Choroid plexus epithelial cell (primary cell): ENCODE data around the gene AP1M1.

ENCODE experiments used
- DNase-seq: peaks from one replicate; pipeline ENCODE4 v3.0.0-alpha.2; 2010; ENCODE audit warnings: low read depth
- H3K4me3 ChIP-seq: 2 replicates; pipeline ENCODE4 v1.5.1; 2011; ENCODE audit warnings: low read depth, mild to moderate bottlenecking, control low read depth, low read length, moderate library complexity
- TF ChIP-seq, protein P1 (sequence below): conservative IDR thresholded peaks from 2 replicates; pipeline ENCODE4 v1.5.1; 2011; ENCODE audit warnings: low read depth, mild to moderate bottlenecking, control low read depth, inconsistent platforms, low read length, moderate library complexity

AP1M1 gene

DNA sequence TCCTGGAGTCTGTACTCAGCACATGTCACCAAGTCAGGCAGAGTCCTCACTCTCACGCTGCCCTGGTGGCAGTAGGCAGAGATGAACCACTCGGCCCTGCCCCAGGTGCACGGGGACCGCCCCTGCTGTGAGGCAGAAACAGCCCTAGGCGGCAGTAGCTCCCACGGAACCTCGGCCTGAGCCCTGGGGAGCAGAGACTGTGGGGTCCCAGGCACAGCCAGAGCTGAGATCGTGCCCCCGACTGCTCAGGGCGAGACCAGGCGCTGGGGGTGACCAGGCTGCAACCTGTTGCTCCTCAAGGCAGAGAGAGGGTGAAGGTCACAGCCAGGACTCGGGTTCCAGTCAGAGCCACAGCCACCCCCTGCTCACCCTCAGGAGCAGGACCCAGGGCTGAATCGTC, 34.9 kb downstream of the AP1M1 start:
- H3K4me3 ChIP-seq: no peak overlapping the region
- no peak for DNase-seq
- TF ChIP-seq, protein P1, sequence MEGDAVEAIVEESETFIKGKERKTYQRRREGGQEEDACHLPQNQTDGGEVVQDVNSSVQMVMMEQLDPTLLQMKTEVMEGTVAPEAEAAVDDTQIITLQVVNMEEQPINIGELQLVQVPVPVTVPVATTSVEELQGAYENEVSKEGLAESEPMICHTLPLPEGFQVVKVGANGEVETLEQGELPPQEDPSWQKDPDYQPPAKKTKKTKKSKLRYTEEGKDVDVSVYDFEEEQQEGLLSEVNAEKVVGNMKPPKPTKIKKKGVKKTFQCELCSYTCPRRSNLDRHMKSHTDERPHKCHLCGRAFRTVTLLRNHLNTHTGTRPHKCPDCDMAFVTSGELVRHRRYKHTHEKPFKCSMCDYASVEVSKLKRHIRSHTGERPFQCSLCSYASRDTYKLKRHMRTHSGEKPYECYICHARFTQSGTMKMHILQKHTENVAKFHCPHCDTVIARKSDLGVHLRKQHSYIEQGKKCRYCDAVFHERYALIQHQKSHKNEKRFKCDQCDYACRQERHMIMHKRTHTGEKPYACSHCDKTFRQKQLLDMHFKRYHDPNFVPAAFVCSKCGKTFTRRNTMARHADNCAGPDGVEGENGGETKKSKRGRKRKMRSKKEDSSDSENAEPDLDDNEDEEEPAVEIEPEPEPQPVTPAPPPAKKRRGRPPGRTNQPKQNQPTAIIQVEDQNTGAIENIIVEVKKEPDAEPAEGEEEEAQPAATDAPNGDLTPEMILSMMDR: no peak

- TF ChIP-seq, protein P1: no peak
- no peak for DNase-seq
- H3K4me3 ChIP-seq: no peak overlapping the region
Measured at GRCh38 chr19:16233081-16233776, 35.5 kb downstream of the AP1M1 start.

DNA sequence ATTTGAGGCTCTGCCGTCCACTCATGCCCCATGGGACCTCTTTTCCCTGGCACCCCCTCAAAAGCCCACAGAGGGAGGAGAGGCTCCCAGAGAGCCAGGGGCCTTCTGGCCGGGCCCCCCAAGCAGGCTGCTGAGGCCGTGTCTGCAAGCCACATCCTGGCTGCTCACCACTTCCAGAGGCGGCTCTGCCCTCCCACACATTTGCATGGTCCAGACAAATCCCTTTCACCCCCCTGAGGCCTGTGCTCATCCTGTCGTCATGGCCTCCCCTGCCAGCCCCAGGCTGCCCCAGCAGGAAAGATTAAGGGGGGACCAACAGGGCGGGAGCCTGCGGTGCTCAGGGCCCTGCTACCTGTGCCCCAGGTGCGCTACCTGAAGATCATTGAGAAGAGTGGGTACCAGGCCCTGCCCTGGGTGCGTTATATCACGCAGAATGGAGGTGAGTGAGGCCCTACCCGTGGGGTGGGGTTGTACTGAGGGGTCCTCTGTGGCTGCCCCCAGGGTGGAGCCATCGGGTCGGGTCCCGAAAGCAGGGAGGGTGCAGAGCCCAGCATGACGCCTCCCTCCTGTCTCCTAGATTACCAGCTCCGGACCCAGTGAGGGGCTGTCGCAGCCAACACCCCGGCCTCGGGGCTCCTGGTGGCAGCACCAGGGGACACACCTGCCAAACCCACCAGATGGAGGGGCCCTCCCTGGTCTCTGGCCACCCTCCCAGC, 36.3 kb downstream of the AP1M1 start:
- no peak overlapping the region for H3K4me3 ChIP-seq
- TF ChIP-seq, protein P1: no peak
- no peak for DNase-seq

DNA sequence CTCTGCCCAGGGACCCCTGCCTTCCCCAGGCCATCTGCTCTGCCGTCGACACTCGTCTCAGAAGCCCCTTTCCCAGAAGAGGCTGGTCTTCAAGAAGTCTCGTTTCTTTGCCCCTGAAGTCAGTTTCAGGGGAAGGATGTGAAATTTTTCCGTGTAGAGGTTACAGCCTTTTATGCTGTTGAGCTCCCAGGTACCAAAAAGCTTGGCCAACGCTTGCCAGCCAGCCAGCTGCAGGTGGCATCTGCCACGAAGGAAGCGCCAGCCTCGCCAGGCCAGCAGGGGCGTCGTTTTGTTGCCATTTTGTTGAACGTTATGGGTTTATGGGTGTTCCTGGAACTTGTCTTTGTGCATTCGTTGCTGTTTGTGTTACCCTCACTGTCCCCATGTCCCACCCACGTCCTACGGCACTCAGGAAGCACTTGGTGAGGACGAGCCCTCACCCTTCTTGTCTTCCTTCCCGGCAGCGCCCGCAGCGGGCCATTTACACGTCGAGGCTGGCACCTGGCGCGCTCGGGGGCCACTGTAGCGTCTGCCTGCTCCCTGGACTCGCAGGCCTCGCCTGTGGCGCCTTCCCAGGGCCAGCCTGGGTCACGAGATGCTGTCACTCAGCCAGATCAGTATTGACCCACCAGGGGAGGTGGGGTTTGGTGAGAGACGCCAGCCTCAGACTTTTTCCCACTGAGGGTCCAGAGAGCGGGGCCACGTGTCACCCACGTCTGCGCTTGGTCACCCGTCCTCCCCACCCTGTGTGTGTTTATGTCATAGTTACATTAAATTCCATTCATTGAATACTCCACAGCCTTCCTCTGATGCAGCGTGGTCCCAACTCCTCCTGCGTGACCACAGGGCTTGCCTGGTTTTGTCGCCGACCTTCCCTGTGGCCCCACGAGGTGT, 37.1 kb downstream of the AP1M1 start:
- TF ChIP-seq, protein P1: no peak
- no peak overlapping the region for H3K4me3 ChIP-seq
- DNase-seq: no peak

DNA sequence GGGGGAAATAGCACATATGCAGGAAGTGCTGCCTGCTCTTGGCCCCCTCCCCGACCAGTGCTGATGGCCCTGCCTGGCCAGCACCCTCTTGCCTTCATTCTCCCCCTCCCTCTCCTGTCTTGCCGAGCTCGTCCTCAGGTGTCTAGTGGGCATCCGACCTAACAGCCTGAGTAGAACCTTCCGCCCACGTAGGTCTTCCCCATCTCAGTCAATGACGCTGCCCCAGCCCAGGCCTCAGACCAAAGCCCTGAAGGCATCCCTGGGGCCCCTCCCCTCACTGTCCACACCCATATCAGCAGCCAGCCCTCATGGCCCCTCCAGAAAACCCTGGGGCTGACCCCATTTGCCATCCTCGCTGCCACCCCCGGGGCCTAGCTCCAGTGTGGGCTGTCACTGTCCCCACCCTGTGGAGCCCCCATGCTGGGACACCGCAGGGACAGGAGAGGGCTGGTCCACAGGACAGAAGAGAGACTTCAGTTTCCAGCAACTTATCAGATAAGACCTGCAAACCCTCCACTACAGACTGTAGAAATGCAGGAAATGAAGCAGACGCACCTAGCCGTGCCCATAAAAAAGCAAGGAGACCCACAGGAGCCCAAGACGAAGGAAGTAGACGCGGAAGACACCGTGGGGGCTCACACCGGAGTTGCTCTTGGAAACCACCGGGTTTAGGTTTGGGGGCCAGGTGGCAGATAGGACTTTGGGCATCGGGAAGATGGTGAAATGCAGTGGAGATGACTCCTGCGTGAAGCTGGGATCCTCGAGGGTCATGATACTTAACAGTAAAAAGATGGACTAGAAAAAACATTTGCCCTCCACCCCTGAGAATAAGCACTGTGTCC, 38.3 kb downstream of the AP1M1 start:
- H3K4me3 ChIP-seq: no peak overlapping the region
- TF ChIP-seq, protein P1: no peak
- DNase-seq: no peak

- DNase-seq: peak; percentile 79
- H3K4me3 ChIP-seq: no peak overlapping the region
- TF ChIP-seq, protein P1: no peak
Measured at GRCh38 chr19:16244091-16244490, 46.4 kb downstream of the AP1M1 start.
